ENCODE results near the gene ABCC3. TPM values are rescaled to one million over a fixed set of nuclear protein-coding genes. Genes with fewer than 3 reads are reported as not detected.
A peak's percentile ranks its signal among the peaks of the same experiment; 100 is the strongest.

ABCC3 gene
- total RNA-seq, 1 experiment from 2014 or later: 66.2 TPM

DNA sequence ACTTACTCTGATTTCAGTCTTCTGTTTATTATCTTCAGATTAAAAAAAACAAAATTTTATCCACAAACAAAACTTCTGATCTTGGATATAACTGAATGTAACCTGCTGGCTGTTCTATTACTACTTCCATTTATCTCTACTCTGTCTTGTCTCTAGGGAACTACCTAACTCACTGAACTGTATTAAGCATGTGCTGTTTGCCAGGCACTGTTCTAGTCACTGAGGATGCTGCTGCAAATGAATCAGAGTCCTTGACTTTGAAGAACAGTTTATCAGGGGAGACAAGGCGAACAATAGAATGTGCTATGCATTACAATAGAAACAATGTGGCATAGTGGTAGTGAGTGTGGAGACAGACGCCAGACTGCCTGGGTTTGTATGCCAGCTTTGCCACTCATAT is 75.3 kb downstream of the ABCC3 start:
- ChIA-PET RAD21 (ENCODE audit: low non-redundant PET in 1 of 2, low total read pairs in 2 of 2, uncharacterized antibody in 2 of 2, unreplicated experiment in 2 of 2) (no interaction called here), POLR2A (no interaction called here), CTCF (no interaction called here)
- Histone ChIP-seq H3K4me2 (ENCODE audit: low read length) (no peak overlapping the region), H3K36me3 (ENCODE audit: control insufficient read depth in 1 of 2, insufficient read depth in 2 of 2, low read length in 2 of 2) (peaks cover 0 to 7% of the 10 kb centered on the region in 2 experiments; a peak in 1 of 4 replicates), H3K9ac (ENCODE audit: low read length) (no peak overlapping the region), H3K9me2 (ENCODE audit: insufficient read depth) (no peaks in the 10 kb centered on the region), H4K20me1 (ENCODE audit: insufficient read depth) (no peaks in the 10 kb centered on the region), H3K27ac (ENCODE audit: low read depth, low read length) (no peak overlapping the region), H3K4me1 (ENCODE audit: control insufficient read depth in 1 of 2, insufficient read depth in 2 of 2, low read length in 2 of 2) (peaks cover 14 to 43% of the 10 kb centered on the region in 2 experiments), H3K9me3 (ENCODE audit: control insufficient read depth in 1 of 2, insufficient read depth in 1 of 2, low read depth in 1 of 2, low read length in 2 of 2) (no peaks in the 10 kb centered on the region), H3K79me2 (ENCODE audit: insufficient read depth, low read length) (peaks cover 38% of the 10 kb centered on the region), H3K4me3 (replicated peaks in 1 of 2; ENCODE audit: low read depth in 1 of 2, low read length in 2 of 2) (no peak overlapping the region), H3K27me3 (ENCODE audit: insufficient read depth, low read length) (no peaks in the 10 kb centered on the region), H2AFZ (ENCODE audit: low read depth, low read length, poor library complexity, severe bottlenecking) (peak overlapping the region; percentile 32)
- BruUV-seq (replicated peaks): no TSS peak
- intact Hi-C loops (cut with micrococcal nuclease): no loop called here
- no peak for DNase-seq (ENCODE audit: low read depth, low spot score)
- ATAC-seq: no peak
- TF ChIP-seq, protein P1, sequence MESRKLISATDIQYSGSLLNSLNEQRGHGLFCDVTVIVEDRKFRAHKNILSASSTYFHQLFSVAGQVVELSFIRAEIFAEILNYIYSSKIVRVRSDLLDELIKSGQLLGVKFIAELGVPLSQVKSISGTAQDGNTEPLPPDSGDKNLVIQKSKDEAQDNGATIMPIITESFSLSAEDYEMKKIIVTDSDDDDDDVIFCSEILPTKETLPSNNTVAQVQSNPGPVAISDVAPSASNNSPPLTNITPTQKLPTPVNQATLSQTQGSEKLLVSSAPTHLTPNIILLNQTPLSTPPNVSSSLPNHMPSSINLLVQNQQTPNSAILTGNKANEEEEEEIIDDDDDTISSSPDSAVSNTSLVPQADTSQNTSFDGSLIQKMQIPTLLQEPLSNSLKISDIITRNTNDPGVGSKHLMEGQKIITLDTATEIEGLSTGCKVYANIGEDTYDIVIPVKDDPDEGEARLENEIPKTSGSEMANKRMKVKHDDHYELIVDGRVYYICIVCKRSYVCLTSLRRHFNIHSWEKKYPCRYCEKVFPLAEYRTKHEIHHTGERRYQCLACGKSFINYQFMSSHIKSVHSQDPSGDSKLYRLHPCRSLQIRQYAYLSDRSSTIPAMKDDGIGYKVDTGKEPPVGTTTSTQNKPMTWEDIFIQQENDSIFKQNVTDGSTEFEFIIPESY (IDR thresholded peaks at IDR 0.05; ENCODE audit: extremely low read depth, insufficient replicate concordance, low read length): no peak
- TF ChIP-seq EGR1 (IDR thresholded peaks at IDR 0.05; ENCODE audit: low read depth): no peak

DNA sequence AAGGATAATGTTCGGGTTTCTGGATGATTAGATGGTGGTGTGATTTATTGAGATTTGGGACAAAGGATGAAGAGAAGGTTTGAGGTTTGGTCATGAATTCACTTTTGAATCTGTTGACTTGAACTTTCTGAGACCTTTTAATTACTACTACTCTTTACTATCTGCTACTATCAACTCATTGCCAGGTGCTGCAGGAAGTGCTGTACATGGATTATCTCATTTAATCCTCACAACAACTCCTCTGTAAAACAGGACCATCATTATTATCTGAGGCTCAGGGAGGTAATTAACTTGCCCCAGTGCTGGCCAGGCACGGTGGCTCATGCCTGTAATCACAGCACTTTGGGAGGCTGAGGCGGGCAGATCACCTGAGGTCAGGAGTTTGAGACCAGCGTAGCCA is 76.0 kb downstream of the ABCC3 start:
- POLR2A ChIA-PET: no interaction called here
- RAD21 ChIA-PET (ENCODE audit: low non-redundant PET in 1 of 2, low total read pairs in 2 of 2, uncharacterized antibody in 2 of 2, unreplicated experiment in 2 of 2): no interaction called here
- TF ChIP-seq, protein P1 (IDR thresholded peaks at IDR 0.05; ENCODE audit: extremely low read depth, insufficient replicate concordance, low read length): no peak
- TF ChIP-seq EZH2 (IDR thresholded peaks at IDR 0.05) (no peak), CEBPB (IDR thresholded peaks at IDR 0.05; ENCODE audit: low read depth) (no peak), YY1 (IDR thresholded peaks at IDR 0.05; ENCODE audit: extremely low read depth, insufficient replicate concordance, low read depth, low read length) (no peak), ZNF274 (IDR thresholded peaks at IDR 0.05; ENCODE audit: low read depth, low read length) (no peak), EZH2phosphoT487 (IDR thresholded peaks at IDR 0.05; ENCODE audit: borderline replicate concordance) (no peak), FOSL1 (IDR thresholded peaks at IDR 0.05; ENCODE audit: low read depth) (no peak), EGR1 (IDR thresholded peaks at IDR 0.05; ENCODE audit: low read depth) (no peak), RAD21 (IDR thresholded peaks at IDR 0.05; ENCODE audit: low read depth) (no peak)
- TF ChIP-seq, protein P2, sequence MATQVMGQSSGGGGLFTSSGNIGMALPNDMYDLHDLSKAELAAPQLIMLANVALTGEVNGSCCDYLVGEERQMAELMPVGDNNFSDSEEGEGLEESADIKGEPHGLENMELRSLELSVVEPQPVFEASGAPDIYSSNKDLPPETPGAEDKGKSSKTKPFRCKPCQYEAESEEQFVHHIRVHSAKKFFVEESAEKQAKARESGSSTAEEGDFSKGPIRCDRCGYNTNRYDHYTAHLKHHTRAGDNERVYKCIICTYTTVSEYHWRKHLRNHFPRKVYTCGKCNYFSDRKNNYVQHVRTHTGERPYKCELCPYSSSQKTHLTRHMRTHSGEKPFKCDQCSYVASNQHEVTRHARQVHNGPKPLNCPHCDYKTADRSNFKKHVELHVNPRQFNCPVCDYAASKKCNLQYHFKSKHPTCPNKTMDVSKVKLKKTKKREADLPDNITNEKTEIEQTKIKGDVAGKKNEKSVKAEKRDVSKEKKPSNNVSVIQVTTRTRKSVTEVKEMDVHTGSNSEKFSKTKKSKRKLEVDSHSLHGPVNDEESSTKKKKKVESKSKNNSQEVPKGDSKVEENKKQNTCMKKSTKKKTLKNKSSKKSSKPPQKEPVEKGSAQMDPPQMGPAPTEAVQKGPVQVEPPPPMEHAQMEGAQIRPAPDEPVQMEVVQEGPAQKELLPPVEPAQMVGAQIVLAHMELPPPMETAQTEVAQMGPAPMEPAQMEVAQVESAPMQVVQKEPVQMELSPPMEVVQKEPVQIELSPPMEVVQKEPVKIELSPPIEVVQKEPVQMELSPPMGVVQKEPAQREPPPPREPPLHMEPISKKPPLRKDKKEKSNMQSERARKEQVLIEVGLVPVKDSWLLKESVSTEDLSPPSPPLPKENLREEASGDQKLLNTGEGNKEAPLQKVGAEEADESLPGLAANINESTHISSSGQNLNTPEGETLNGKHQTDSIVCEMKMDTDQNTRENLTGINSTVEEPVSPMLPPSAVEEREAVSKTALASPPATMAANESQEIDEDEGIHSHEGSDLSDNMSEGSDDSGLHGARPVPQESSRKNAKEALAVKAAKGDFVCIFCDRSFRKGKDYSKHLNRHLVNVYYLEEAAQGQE (IDR thresholded peaks at IDR 0.05; ENCODE audit: low read depth): no peak
- TF ChIP-seq, protein P3, sequence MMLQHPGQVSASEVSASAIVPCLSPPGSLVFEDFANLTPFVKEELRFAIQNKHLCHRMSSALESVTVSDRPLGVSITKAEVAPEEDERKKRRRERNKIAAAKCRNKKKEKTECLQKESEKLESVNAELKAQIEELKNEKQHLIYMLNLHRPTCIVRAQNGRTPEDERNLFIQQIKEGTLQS (IDR thresholded peaks at IDR 0.05): no peak

More for the DNA sequence above, 76.0 kb downstream of the ABCC3 start:
- ATAC-seq (no peak), DNase-seq (ENCODE audit: low read depth, low spot score) (no peak)
- BruUV-seq (replicated peaks): no TSS peak
- CTCF ChIA-PET: no interaction called here
- H3K27ac ChIP-seq (ENCODE audit: low read depth, low read length): no peak overlapping the region
- H3K79me2 ChIP-seq (ENCODE audit: insufficient read depth, low read length): peaks cover 32% of the 10 kb centered on the region
- no peak overlapping the region for H3K4me3 ChIP-seq (replicated peaks in 1 of 2; ENCODE audit: low read depth in 1 of 2, low read length in 2 of 2)
- H3K4me2 ChIP-seq (ENCODE audit: low read length): no peak overlapping the region
- peaks cover 0 to 3% of the 10 kb centered on the region in 2 experiments; a peak in 1 of 4 replicates for H3K36me3 ChIP-seq (ENCODE audit: control insufficient read depth in 1 of 2, insufficient read depth in 2 of 2, low read length in 2 of 2)
- no peak overlapping the region for H3K9ac ChIP-seq (ENCODE audit: low read length)
- intact Hi-C loops (cut with micrococcal nuclease): no loop called here
- no peaks in the 10 kb centered on the region for H4K20me1 ChIP-seq (ENCODE audit: insufficient read depth)
- no peaks in the 10 kb centered on the region for H3K9me3 ChIP-seq (ENCODE audit: control insufficient read depth in 1 of 2, insufficient read depth in 1 of 2, low read depth in 1 of 2, low read length in 2 of 2)
- no peak overlapping the region for H2AFZ ChIP-seq (ENCODE audit: low read depth, low read length, poor library complexity, severe bottlenecking)
- no peaks in the 10 kb centered on the region for H3K9me2 ChIP-seq (ENCODE audit: insufficient read depth)
- peaks cover 14 to 42% of the 10 kb centered on the region in 2 experiments for H3K4me1 ChIP-seq (ENCODE audit: control insufficient read depth in 1 of 2, insufficient read depth in 2 of 2, low read length in 2 of 2)
- no peaks in the 10 kb centered on the region for H3K27me3 ChIP-seq (ENCODE audit: insufficient read depth, low read length)
